K562 (cell line): ENCODE data around the gene KNCN. TPM values are rescaled to one million over a fixed set of nuclear protein-coding genes. Genes with fewer than 3 reads are reported as not detected.

Experiments
- ATAC-seq: fragments of 200-7000 bp; cut with Tn5 transposase; 3 replicates; pipeline ENCODE4 v1.9.1; 2020; ENCODE audit warnings: moderate library complexity
- BruUV-seq: library from RNA; stranded (reverse); fragments of 400-500 nt; replicated peaks from 2 replicates; lab custom pipeline; 2021; lab: Mats Ljungman, UMichigan
- CTCF ChIA-PET: fragments of 300-600 bp; formaldehyde crosslinking; extraction: SDS; loops from one replicate; lab custom pipeline; 2021; ENCODE audit warnings: low intra/inter-chr PET ratio; lab: Yijun Ruan, JAX
- POLR2A ChIA-PET: fragments of 300-600, 350-650 bp; sonication (Branson Sonifier 250); formaldehyde crosslinking; extraction: SDS; loops from one replicate; lab custom pipeline; 2021; ENCODE audit warnings: antibody characterized with exemption, inconsistent platforms; lab: Yijun Ruan, JAX
- DNase-seq, 4 experiments: peaks; one replicate each; pipeline versions ENCODE4 v3.0.0 to v3.0.0-alpha.2; 2011 to 2018; ENCODE audit warnings: low spot score in 3 of 4, mixed read lengths in 3 of 4; ENCODE audit errors: extremely low read depth in 1 of 4
- FAIRE-seq: peaks from 2 replicates; lab custom pipeline; 2011; peaks lifted over from hg19 to GRCh38; lab: Jason Lieb, UNC
- H2AFZ ChIP-seq: 2 replicates; pipeline ENCODE4 v1.6.0; 2011; ENCODE audit warnings: low read depth, low read length, control low read depth, inconsistent platforms
- H3K27ac ChIP-seq: fragments of 200-600 bp; 3 replicates; pipeline ENCODE4 v1.8.0; 2011; ENCODE audit warnings: low read depth, mild to moderate bottlenecking, control low read depth, inconsistent platforms, low read length, moderate library complexity, mixed read lengths; ENCODE audit errors: extremely low read depth
- H3K27me3 ChIP-seq, 2 experiments: fragments of 300-600 bp in 1 of 2; 2 replicates in 1 of 2; 3 replicates in 1 of 2; pipeline versions ENCODE4 v1.6.0 to v1.8.0; 2011; ENCODE audit warnings: inconsistent platforms in 2 of 2, low read length in 2 of 2, mild to moderate bottlenecking in 1 of 2, mixed read lengths in 1 of 2, moderate library complexity in 1 of 2; ENCODE audit not compliant: control insufficient read depth in 2 of 2, insufficient read depth in 2 of 2
- H3K36me3 ChIP-seq: fragments of 300-600 bp; 3 replicates; pipeline ENCODE4 v1.8.0; 2011; ENCODE audit warnings: mild to moderate bottlenecking, low read length, inconsistent platforms; ENCODE audit not compliant: control insufficient read depth, insufficient read depth
- H3K4me1 ChIP-seq, 2 experiments: fragments of 200-600 bp in 1 of 2; replicated peaks in 1 of 2; 2 replicates in 1 of 2; 3 replicates in 1 of 2; pipeline versions ENCODE4 v1.5.1 to v1.8.0; 2011; ENCODE audit warnings: inconsistent platforms in 2 of 2, low read length in 2 of 2, mild to moderate bottlenecking in 1 of 2, mixed read lengths in 1 of 2, moderate library complexity in 1 of 2; ENCODE audit not compliant: control insufficient read depth in 2 of 2, insufficient read depth in 2 of 2
- H3K4me2 ChIP-seq: 2 replicates; pipeline ENCODE4 v1.6.1; 2011; ENCODE audit warnings: low read length, control low read depth, inconsistent platforms, mixed read lengths; ENCODE audit not compliant: insufficient read depth
- H3K4me3 ChIP-seq: fragments of 200-600 bp; sonication (generic), shearing (Covaris generic); 2 replicates; pipeline ENCODE4 v1.5.1; 2016; ENCODE audit warnings: control low read depth, inconsistent platforms
- H3K79me2 ChIP-seq: fragments of 200-600 bp; 3 replicates; pipeline ENCODE4 v1.8.0; 2011; ENCODE audit warnings: low read length, inconsistent platforms; ENCODE audit not compliant: control insufficient read depth, insufficient read depth
- H3K9ac ChIP-seq, 2 experiments: 2 replicates each; pipeline versions ENCODE4 v1.6.0 to v1.6.1; 2011; ENCODE audit warnings: low read depth in 2 of 2, low read length in 2 of 2, control low read depth in 1 of 2, inconsistent platforms in 1 of 2, mild to moderate bottlenecking in 1 of 2, mixed read lengths in 1 of 2; ENCODE audit not compliant: insufficient read depth in 1 of 2
- H3K9me1 ChIP-seq: one replicate; pipeline ENCODE4 v1.6.0; 2011; ENCODE audit warnings: inconsistent platforms, mild to moderate bottlenecking, low read length, moderate library complexity; ENCODE audit not compliant: control insufficient read depth, insufficient read depth
- H3K9me3 ChIP-seq: replicated peaks from 2 replicates; pipeline ENCODE4 v1.5.1; 2011; ENCODE audit warnings: low read depth, low read length, inconsistent platforms; ENCODE audit not compliant: control insufficient read depth, insufficient read depth
- H4K20me1 ChIP-seq: replicated peaks from 2 replicates; pipeline ENCODE4 v1.6.1; 2011; ENCODE audit warnings: low read length, inconsistent platforms, mixed read lengths; ENCODE audit not compliant: control insufficient read depth, insufficient read depth
- CHAMP1 ChIP-seq: fragments of 450-650 bp; IDR thresholded peaks from 2 replicates; pipeline ENCODE4 v1.6.1; 2016; ENCODE audit warnings: mild to moderate bottlenecking
- FOXA3 ChIP-seq, 2 experiments: fragments of 450-650 bp in 1 of 2; sonication (generic) in 1 of 2; formaldehyde crosslinking; IDR thresholded peaks in 1 of 2; conservative IDR thresholded peaks in 1 of 2; 2 replicates each; pipeline versions ENCODE4 v1.4.0 to v1.8.0; 2020 to 2022; ENCODE audit warnings: mild to moderate bottlenecking in 2 of 2, missing genetic modification reagents in 1 of 2
- MITF ChIP-seq: IDR thresholded peaks from 2 replicates; pipeline ENCODE4 v1.6.1; 2014; ENCODE audit warnings: antibody characterized with exemption
- NFIC ChIP-seq: fragments of 450-650 bp; IDR thresholded peaks from 2 replicates; pipeline ENCODE4 v1.6.1; 2017; ENCODE audit warnings: mild to moderate bottlenecking, inconsistent platforms
- SLC30A9 ChIP-seq: fragments of 250-450 bp; sonication (Bioruptor Pico); IDR thresholded peaks from 2 replicates; pipeline ENCODE4 v1.8.0; 2022; ENCODE audit warnings: mild to moderate bottlenecking, moderate library complexity
- SRF ChIP-seq, 2 experiments: fragments of 250-450, 450-650 bp in 1 of 2; sonication (Bioruptor Pico) in 1 of 2; sonication (generic) in 1 of 2; formaldehyde crosslinking; IDR thresholded peaks; 2 replicates each; pipeline versions ENCODE4 v1.5.0 to v1.5.1; 2020 to 2022; ENCODE audit warnings: mild to moderate bottlenecking in 1 of 2, missing genetic modification reagents in 1 of 2
- TCF15 ChIP-seq: fragments of 250-450 bp; sonication (Bioruptor Pico); IDR thresholded peaks from 2 replicates; pipeline ENCODE4 v1.8.0; 2022; ENCODE audit warnings: moderate library complexity, mild to moderate bottlenecking, inconsistent platforms
- ZNF134 ChIP-seq: fragments of 250-450 bp; sonication (Bioruptor Pico); conservative IDR thresholded peaks from 2 replicates; pipeline ENCODE4 v1.4.0; 2020
- ZNF586 ChIP-seq: fragments of 450-650 bp; formaldehyde crosslinking; conservative IDR thresholded peaks from 2 replicates; pipeline ENCODE4 v1.4.0; 2020; ENCODE audit warnings: mild to moderate bottlenecking, moderate library complexity
- WGBS: fragments of 100-300 bp; shearing (Covaris generic); methylation state at CpG from one replicate; pipeline ENCODE4 v1.1.6; 2016; ENCODE audit warnings: low coverage, mixed read lengths; ENCODE audit not compliant: insufficient coverage; ENCODE audit errors: missing lambda C conversion rate; 5-methylcytosine and 5-hydroxymethylcytosine counted together
- in situ Hi-C: fragments of 300-500 bp; cut with MboI; formaldehyde crosslinking; loops from 4 replicates; pipeline ENCODE4 v1.15.0; 2018; ENCODE audit warnings: inconsistent platforms, mixed read lengths
- intact Hi-C: fragments of 100-400 bp; cut with micrococcal nuclease; formaldehyde crosslinking; loops from 2 replicates; pipeline ENCODE4 v1.14.2; 2022
- polyA plus RNA-seq, 8 experiments: library from polyadenylated mRNA; depleted of rRNA in 4 of 8; stranded (reverse) in 5 of 8; unstranded in 3 of 8; fragments of >200 nt; fragmentation: Nextera tagmentation in 2 of 8; fragmentation: Illumina TruSeq in 1 of 8; extraction: Ambion mirVana in 2 of 8; extraction: Trizol in 1 of 8; gene quantifications; 2 replicates each; pipeline versions ENCODE4 v1.2.1 to v1.2.3, GENCODE V29; 2011 to 2014; ENCODE audit warnings: inconsistent platforms in 1 of 8, missing spikeins in 1 of 8
- total RNA-seq, 7 experiments: library from RNA; depleted of rRNA in 6 of 7; stranded (reverse); fragments of >200 nt in 6 of 7; fragmentation: Illumina TruSeq in 2 of 7; extraction: Trizol in 2 of 7; gene quantifications; 2 replicates each; pipeline versions ENCODE4 v1.2.1 to v1.2.3, GENCODE V29; 2011 to 2021; ENCODE audit warnings: low replicate concordance in 1 of 7

The KNCN gene
- total and polyA plus RNA-seq, 9 of the 15 experiments (the other 6 are each of a cell fraction or from before 2014, with no cell fraction given), result not detected

GRCh38 chr1:46550751-46551231, 656 bp downstream of the KNCN start:
- intact Hi-C loops, result no loop called here

More at GRCh38 chr1:46550751-46551231, 656 bp downstream of the KNCN start:
- H3K4me1 ChIP-seq, result peaks cover 21 to 45% of the 10 kb centered on the region in 2 experiments; a peak in 4 of 5 replicates
- FAIRE-seq (no peak), ATAC-seq (no peak), DNase-seq (peak in 2 of 4 experiments; percentile 38 to 44)
- H3K36me3 ChIP-seq, result no peaks in the 10 kb centered on the region
- H3K27me3 ChIP-seq, result peaks cover 12 to 26% of the 10 kb centered on the region in 2 experiments; a peak in 3 of 5 replicates
- H4K20me1 ChIP-seq, result no peaks in the 10 kb centered on the region
- TF ChIP-seq FOXA3 (CRISPR knock-in tag; conservative IDR thresholded peaks at IDR 0.05 in 1 of 2, IDR thresholded peaks at IDR 0.05 in 1 of 2) (no peak), SLC30A9 (CRISPR knock-in tag) (no peak), MITF (no peak), TCF15 (CRISPR knock-in tag) (no peak), NFIC (no peak), SRF (CRISPR knock-in tag; IDR thresholded peaks at IDR 0.05) (no peak), CHAMP1 (no peak), ZNF134 (CRISPR knock-in tag) (no peak), ZNF586 (CRISPR knock-in tag) (no peak)
- H3K4me3 ChIP-seq, result no peak overlapping the region
- no TSS peak for BruUV-seq
- peak overlapping the region in 1 of 2 experiments; percentile 4; a peak in 1 of 4 replicates for H3K9ac ChIP-seq
- in situ Hi-C loops, result no loop called here
- no peaks in the 10 kb centered on the region for H3K79me2 ChIP-seq
- no peaks in the 10 kb centered on the region for H3K9me3 ChIP-seq
- no peak overlapping the region for H3K4me2 ChIP-seq
- CTCF ChIA-PET, result no interaction called here
- H3K9me1 ChIP-seq, result peaks cover 3% of the 10 kb centered on the region
- no peak overlapping the region for H2AFZ ChIP-seq
- POLR2A ChIA-PET, result interaction anchor here (0.6 to 1.6 kb wide), 5 partner anchors 9 to 52 kb away, joined by 3 to 6 read pairs (median 4); no protein-coding TSS in a partner anchor
- H3K27ac ChIP-seq, result no peak overlapping the region
- 10% methylated on average over 17 of the region's 17 CpGs for WGBS
